ENCODE measurements around the gene CA10.

Gene CA10

GRCh38 chr17:51692917-51693316 is 465.6 kb downstream of the CA10 start:
- DNase-seq (ENCODE audit: low read depth in 1 of 2, low spot score in 1 of 2), result no peak

DNA sequence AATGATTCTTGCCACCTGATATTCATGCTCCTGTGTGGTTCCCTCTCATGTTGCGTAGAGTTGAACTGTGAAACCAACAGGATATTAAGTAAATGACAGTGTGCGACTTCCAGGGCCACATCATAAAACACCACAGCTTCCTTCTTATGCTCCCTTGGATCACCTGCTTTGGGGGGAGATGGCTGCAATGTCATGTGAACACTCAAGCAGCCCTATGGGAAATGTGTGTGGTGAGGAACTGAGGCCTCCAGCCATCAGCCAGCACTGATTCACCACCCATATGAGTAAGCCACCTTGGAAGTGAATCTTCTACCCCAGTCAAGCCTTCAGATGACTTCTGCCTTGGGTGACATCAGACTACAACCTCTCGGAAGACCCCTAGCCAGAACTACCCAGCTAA is 470.6 kb downstream of the CA10 start:
- DNase-seq (ENCODE audit: low read depth in 1 of 2, low spot score in 1 of 2), result no peak

DNA sequence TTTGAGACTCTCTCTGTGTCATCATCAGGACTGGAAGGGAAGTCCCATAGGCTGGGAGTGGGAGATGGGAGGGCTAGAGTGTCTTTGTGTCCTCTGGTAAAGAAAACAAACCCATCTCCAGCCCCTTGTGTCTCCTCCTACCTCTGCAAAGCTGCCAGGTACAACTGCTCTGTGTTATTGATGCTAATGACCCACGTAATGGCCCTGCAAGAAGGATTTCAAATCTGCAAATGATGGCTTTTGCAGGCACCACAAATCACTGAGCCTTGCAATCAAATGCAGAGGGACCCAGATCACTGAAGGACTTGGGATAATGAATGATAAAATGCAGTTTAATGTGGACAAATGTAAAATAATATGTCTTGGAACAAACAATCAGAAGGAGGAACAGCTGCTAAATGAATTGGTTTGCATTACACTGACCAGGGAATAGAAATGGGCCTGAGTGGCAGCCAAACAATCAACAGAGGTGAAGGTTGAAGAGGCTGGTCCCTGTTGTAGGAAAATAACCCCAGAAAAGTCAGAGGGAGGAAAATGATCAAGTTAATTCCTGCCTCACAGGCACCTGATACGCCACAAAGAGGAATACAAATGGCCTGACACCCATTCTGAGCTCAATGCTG is 473.1 kb downstream of the CA10 start:
- DNase-seq (ENCODE audit: low read depth in 1 of 2, low spot score in 1 of 2), result no peak

DNA sequence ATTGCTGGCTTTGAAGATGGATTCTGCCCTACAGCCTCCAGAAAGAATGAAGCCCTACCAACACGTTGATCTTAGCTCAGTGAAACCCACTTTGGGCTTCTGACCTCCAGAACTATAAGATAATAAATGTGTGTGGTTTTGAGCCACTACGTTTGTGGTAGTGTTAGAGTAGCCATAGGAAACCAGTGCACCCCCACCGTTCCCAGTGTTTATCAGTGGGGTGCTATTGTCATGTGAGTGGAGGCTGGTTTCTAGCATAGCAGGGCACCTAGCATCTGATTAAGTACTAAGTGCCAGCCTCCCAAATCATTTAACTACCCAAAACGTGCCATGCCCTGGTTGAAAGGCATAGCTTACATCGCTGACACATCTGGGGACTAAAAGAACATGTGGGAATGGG is 474.3 kb downstream of the CA10 start:
- no peak for DNase-seq (ENCODE audit: low read depth in 1 of 2, low spot score in 1 of 2)

DNA sequence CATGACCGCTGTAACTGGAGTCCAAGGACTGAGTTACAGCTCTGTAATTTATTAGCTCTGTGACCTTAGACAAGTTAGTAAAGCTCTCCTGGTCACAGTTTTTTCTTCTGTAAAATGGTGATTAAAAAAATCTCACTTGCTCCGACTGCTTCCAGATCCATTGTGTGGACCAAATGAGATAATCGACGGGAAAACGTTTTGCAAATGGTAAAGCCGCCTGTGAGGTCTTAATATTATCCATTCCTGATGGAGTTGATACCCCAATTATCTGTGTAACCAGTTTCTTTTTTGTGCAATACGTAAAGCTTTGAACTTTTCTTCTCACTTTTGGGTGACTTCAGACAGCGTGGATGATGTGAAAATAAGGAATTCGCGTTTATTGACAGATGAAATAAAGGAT is 475.2 kb downstream of the CA10 start:
- DNase-seq (ENCODE audit: low read depth in 1 of 2, low spot score in 1 of 2), result no peak

DNA sequence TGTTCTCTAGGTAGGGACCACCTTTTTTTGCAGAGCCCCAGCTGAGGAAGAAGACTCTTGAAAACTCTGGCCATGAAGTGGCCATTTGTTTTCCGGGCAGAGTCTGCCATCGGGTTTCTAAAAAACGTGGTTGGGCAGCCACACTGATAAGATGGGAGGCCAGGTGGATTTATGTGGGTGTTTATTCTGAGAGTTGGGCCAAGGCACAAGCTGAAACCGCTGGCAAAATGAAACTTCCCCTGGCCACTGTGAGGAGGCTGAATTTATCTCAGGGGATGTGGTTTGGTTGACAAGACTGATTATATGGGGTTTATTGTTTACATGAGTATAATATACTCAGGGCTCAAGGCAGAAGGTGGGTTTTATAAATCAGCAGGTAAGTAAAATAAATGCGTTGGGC is 476.4 kb downstream of the CA10 start:
- DNase-seq (ENCODE audit: low read depth in 1 of 2, low spot score in 1 of 2), result no peak

GRCh38 chr17:51677875-51678274 is 480.6 kb downstream of the CA10 start:
- no peak for DNase-seq (ENCODE audit: low read depth in 1 of 2, low spot score in 1 of 2)

GRCh38 chr17:51676691-51677487 is 481.6 kb downstream of the CA10 start:
- no peak for DNase-seq (ENCODE audit: low read depth in 1 of 2, low spot score in 1 of 2)

DNA sequence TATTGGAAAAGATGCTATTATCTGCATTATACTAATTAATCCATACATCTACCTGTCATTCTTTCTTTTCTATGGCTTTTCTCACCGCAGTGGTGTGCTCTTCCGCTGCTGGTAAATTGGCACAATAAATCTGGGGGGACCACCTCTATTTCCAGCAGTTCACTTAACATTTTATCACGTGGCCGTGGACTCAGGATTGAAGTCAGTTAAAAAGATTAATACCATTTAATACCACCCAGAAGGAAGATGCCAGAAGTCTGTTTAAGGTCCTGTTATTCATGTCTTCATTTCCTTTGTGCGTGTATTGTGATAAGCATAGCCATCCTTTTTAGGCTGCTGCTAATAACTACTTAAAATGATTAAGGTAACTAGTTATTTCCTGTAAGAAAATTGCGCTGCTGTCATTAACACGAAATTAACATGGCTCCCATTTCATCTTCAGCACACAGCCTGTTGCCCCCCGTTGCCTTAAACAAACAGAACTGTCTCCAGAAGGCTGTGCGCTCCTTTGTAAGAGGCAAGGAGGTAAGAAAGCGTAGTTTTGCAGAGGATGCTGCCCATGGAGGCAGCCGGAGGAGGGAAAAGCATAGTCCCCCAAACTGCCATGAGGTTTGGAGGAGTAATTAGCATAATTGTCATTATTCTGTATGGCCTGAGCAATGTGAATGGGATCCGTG is 483.8 kb downstream of the CA10 start:
- no peak for DNase-seq (ENCODE audit: low read depth in 1 of 2, low spot score in 1 of 2)

GRCh38 chr17:51673070-51673469 is 485.4 kb downstream of the CA10 start:
- no peak for DNase-seq (ENCODE audit: low read depth in 1 of 2, low spot score in 1 of 2)

GRCh38 chr17:51672065-51672464 is 486.4 kb downstream of the CA10 start:
- DNase-seq (ENCODE audit: low read depth in 1 of 2, low spot score in 1 of 2), result no peak

DNA sequence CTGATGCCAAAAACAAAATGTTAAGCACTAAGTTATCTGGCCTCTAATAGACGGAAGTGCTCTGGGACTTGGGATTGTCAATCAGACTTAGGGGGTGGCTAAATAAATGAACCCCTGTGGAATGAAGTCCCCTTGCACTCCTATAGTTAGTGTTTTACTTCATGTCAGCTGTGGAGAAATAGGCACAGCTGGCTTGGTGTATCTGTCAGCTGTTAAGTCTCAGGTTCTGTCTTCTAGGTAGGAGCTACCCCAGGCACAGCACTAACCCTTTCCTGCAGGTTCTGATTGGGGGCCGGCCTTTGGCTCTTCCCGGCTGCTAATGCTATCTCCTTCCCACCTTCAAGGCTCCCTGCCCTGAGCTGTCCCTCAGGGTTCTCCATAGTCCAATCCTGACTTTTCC is 487.6 kb downstream of the CA10 start:
- no peak for DNase-seq (ENCODE audit: low read depth in 1 of 2, low spot score in 1 of 2)

DNA sequence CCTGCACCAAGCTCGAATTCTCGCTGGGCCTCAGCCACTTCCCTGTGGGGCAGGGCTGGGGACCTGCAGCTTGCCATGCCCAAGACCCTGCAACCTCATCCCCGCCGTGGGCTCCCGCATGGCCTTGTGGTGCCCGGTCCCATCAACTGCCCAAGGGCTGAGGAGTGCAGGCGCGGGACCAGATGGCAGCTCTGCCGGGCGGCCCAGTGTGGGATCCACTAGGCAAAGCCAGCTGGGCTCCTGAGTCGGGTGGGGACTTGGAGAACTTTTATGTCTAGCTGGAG is 489.6 kb downstream of the CA10 start:
- no peak for DNase-seq (ENCODE audit: low read depth in 1 of 2, low spot score in 1 of 2)

DNA sequence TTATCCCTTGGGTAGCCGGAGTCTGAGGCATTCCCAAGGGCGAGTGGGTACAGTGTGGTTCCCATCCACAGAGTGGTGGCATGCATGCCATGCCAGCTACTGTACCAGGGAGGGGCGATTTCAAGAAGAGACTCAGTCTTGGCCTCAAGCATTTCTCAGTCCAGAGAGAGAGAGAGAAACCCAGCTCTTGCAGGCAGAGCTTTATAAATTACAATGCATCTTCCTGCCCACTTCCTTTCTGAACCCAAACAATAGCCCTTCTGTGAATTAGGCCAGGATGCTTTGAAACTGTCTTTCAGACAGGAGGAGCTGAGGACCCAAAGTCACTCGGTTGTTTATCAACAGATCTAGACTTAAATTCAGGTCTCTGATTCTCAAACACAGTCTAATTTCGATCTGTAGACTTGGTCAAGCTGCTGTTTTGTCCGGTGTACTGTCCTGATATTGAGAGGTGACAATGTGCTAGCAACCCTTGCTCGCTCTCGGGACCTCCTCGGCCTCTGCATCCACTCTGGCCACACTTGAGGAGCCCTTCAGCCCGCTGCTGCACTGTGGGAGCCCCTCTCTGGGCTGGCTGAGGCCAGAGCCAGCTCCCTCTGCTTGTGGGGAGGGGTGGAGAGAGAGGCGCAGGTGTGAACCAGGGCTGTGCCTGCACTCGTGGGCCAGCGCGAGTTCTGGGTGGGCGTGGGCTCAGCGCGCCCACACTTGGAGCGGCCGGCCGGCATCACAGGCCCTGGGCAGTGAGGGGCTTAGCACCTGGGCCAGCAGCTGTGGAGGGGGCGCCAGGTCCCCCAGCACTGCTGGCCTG is 490.2 kb downstream of the CA10 start:
- DNase-seq (ENCODE audit: low read depth in 1 of 2, low spot score in 1 of 2), result no peak

- no peak for DNase-seq (ENCODE audit: low read depth in 1 of 2, low spot score in 1 of 2)
Observed at GRCh38 chr17:51667706-51668083, 490.8 kb downstream of the CA10 start.

- DNase-seq (ENCODE audit: low read depth in 1 of 2, low spot score in 1 of 2), result no peak
Observed at GRCh38 chr17:51666971-51667705, 491.4 kb downstream of the CA10 start.

- DNase-seq (ENCODE audit: low read depth in 1 of 2, low spot score in 1 of 2), result no peak
Observed at GRCh38 chr17:51662204-51663056, 496.1 kb downstream of the CA10 start.

DNA sequence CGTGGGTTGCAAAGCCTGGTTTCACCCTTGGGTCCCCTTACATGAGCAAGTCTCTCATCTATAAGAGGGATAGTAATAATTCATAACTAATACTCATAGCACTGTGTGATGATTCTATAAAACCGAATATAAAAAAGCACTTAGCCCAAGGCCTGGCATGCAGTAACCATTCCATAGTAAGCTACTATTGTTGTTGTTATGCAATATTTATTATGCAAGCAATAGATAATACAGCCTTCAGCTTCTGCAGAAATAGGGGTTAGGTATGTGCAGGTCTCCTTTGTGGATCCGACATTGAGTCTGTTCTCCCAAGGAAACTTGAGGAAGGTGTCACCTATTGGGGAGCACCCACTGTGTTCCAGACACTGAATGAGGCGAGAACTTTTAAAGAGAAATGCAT is 497.1 kb downstream of the CA10 start:
- no peak for DNase-seq (ENCODE audit: low read depth in 1 of 2, low spot score in 1 of 2)

DNA sequence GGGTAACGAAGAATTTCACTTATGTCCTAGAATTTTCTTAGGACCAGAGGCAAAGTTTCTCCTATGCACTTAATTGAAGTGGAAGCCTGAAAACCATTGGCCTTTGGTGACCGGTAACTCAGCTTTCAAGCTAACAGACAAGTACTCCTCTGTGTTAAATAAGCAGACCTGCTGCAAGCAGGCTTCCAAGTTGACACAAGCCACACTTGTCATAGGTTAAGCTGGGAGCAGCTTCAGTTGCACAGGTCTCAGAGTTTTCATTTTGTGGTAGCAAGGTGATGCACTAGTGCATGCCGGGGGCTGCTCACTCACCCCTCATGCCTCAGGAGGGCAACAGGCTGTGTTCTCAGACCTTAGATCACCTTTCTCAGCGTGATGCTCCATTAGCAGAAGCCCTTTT is 498.2 kb downstream of the CA10 start:
- DNase-seq (ENCODE audit: low read depth in 1 of 2, low spot score in 1 of 2), result no peak

- no peak for DNase-seq (ENCODE audit: low read depth in 1 of 2, low spot score in 1 of 2)
Observed at GRCh38 chr17:51657224-51657623, 501.3 kb downstream of the CA10 start.
